ENCODE results near the gene ARHGAP32. TPM values are rescaled to one million over a fixed set of nuclear protein-coding genes. Genes with fewer than 3 reads are reported as not detected.

ARHGAP32 gene
- total RNA-seq, result 10 to 100 TPM in 3 of 4 donors, 1 to 10 TPM in 1; 9.8 to 18.8 (median 16.2) TPM

GRCh38 chr11:129192150-129192549 is at the start of gene ARHGAP32:
Gene ARHGAP32, minus strand, starts transcription at chr11:129192325. Its CDS starts 127 bp downstream, at chr11:129192198.
- no peak for TF ChIP-seq EP300 (IDR thresholded peaks at IDR 0.05)
- no peak for TF ChIP-seq POLR2AphosphoS5 (IDR thresholded peaks at IDR 0.05)
- TF ChIP-seq, protein P1, sequence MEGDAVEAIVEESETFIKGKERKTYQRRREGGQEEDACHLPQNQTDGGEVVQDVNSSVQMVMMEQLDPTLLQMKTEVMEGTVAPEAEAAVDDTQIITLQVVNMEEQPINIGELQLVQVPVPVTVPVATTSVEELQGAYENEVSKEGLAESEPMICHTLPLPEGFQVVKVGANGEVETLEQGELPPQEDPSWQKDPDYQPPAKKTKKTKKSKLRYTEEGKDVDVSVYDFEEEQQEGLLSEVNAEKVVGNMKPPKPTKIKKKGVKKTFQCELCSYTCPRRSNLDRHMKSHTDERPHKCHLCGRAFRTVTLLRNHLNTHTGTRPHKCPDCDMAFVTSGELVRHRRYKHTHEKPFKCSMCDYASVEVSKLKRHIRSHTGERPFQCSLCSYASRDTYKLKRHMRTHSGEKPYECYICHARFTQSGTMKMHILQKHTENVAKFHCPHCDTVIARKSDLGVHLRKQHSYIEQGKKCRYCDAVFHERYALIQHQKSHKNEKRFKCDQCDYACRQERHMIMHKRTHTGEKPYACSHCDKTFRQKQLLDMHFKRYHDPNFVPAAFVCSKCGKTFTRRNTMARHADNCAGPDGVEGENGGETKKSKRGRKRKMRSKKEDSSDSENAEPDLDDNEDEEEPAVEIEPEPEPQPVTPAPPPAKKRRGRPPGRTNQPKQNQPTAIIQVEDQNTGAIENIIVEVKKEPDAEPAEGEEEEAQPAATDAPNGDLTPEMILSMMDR (IDR thresholded peaks at IDR 0.05), result no peak
- TF ChIP-seq POLR2A (IDR thresholded peaks at IDR 0.05), result no peak
- peaks cover 0 to 10% (median 5%) of the 10 kb centered on the region in 3 donors for H3K4me1 ChIP-seq
- 75% methylated on average over 2 of the region's 2 CpGs; no CpG with 5 or more reads in 1 of the 2 donors for WGBS, 2 donors (ENCODE audit: low coverage in 1 of 2)
- H3K27ac ChIP-seq, result no peak within 1 kb of the TSS
- no peak within 1 kb of the TSS for H3K4me3 ChIP-seq
- no peak for ATAC-seq
- H3K9me3 ChIP-seq, result no peaks in the 10 kb centered on the region
- H3K36me3 ChIP-seq, result no peaks in the 10 kb centered on the region
- H3K27me3 ChIP-seq, result no peaks in the 10 kb centered on the region

- TF ChIP-seq, protein P1 (IDR thresholded peaks at IDR 0.05), result no peak
- TF ChIP-seq EP300 (IDR thresholded peaks at IDR 0.05) (no peak), POLR2A (IDR thresholded peaks at IDR 0.05) (no peak), POLR2AphosphoS5 (IDR thresholded peaks at IDR 0.05) (no peak)
- ATAC-seq, result no peak
- no peaks in the 10 kb centered on the region for H3K4me1 ChIP-seq
- 95 to 100% methylated on average over 2 of the region's 2 CpGs for WGBS, 2 donors (ENCODE audit: low coverage in 1 of 2)
- H3K36me3 ChIP-seq, result no peaks in the 10 kb centered on the region
- no peaks in the 10 kb centered on the region for H3K9me3 ChIP-seq
- no peak overlapping the region for H3K4me3 ChIP-seq
- no peaks in the 10 kb centered on the region for H3K27me3 ChIP-seq
- no peak overlapping the region for H3K27ac ChIP-seq
These were observed 47.1 kb upstream of the ARHGAP32 start for GRCh38 chr11:129239207-129239606.

DNA sequence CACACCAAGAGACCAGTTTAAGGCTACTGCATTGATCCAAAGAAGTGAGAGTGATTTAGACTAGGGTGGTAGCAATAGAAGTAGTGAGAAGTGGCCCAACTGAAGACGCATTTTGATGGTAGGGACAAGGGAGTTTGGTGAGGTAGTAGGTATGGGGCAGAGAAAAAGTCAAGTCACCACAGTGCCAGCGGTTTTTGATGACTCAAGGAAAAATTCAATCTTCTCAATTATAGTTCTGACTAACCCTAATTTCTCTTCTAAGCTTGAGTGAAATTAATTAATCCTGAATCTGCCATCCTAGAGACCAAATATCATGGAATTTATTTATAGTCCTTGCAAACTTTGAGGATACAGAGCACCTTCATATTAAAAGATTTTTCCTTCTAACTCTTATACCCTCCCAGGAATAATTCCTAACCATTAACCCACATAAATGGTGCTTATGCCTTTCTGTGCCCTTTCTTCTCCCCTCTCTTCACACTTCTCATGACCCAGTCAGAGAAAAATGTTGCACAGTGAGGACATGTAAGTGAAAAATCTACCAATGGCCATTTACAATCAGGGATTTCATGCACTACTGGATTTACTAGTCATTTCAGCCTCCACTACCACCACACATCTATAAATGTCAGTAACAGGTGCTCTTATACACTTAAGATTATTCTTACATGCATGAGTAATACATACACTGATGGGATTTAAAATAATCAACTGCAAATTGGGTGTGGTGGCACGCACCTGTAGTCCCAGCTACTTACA is 45.9 kb upstream of the ARHGAP32 start:
- no peak overlapping the region for H3K4me3 ChIP-seq
- no peaks in the 10 kb centered on the region for H3K4me1 ChIP-seq
- H3K9me3 ChIP-seq, result no peaks in the 10 kb centered on the region
- 86 to 100% methylated on average over 2 to 3 of the region's 3 CpGs for WGBS, 2 donors (ENCODE audit: low coverage in 1 of 2)
- no peak for ATAC-seq
- no peak overlapping the region for H3K27ac ChIP-seq
- no peak for TF ChIP-seq POLR2A (IDR thresholded peaks at IDR 0.05)
- TF ChIP-seq EP300 (IDR thresholded peaks at IDR 0.05), result no peak
- TF ChIP-seq POLR2AphosphoS5 (IDR thresholded peaks at IDR 0.05), result no peak
- TF ChIP-seq, protein P1 (IDR thresholded peaks at IDR 0.05), result no peak
- H3K27me3 ChIP-seq, result no peaks in the 10 kb centered on the region
- no peaks in the 10 kb centered on the region for H3K36me3 ChIP-seq

DNA sequence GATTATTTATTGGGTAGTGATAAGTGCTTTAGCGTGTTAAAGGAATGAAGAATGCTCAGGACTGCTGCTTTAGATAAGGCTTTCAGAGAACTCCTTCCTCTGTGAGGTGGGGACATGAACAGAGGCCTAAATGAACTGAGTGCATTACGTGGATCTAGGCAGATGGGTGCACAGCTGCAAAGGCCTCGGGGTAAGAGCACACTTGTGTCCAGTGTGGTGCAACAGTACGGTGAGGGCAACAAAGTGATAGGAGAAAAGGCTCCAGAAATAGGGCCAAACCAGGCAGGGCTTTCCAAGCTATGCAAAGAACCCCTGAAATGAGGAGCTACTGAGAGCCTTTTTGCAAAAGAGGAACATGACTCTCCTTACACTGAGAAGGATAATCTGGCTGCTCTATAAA is 45.3 kb upstream of the ARHGAP32 start:
- no peak overlapping the region for H3K27ac ChIP-seq
- H3K4me3 ChIP-seq, result no peak overlapping the region
- TF ChIP-seq, protein P1 (IDR thresholded peaks at IDR 0.05), result no peak
- TF ChIP-seq POLR2AphosphoS5 (IDR thresholded peaks at IDR 0.05), result no peak
- TF ChIP-seq EP300 (IDR thresholded peaks at IDR 0.05), result no peak
- TF ChIP-seq POLR2A (IDR thresholded peaks at IDR 0.05), result no peak
- no peaks in the 10 kb centered on the region for H3K9me3 ChIP-seq
- no peaks in the 10 kb centered on the region for H3K27me3 ChIP-seq
- 88 to 100% methylated on average over 3 to 4 of the region's 4 CpGs for WGBS, 2 donors (ENCODE audit: low coverage in 1 of 2)
- H3K36me3 ChIP-seq, result no peaks in the 10 kb centered on the region
- H3K4me1 ChIP-seq, result no peaks in the 10 kb centered on the region
- no peak for ATAC-seq

GRCh38 chr11:129236850-129237249 is 44.7 kb upstream of the ARHGAP32 start:
- H3K27me3 ChIP-seq, result no peaks in the 10 kb centered on the region
- 100% methylated on average over 1 of the region's 1 CpG; no CpG with 5 or more reads in 1 of the 2 donors for WGBS, 2 donors (ENCODE audit: low coverage in 1 of 2)
- no peak for ATAC-seq
- H3K4me3 ChIP-seq, result no peak overlapping the region
- no peaks in the 10 kb centered on the region for H3K36me3 ChIP-seq
- H3K27ac ChIP-seq, result no peak overlapping the region
- no peaks in the 10 kb centered on the region for H3K4me1 ChIP-seq
- TF ChIP-seq POLR2AphosphoS5 (IDR thresholded peaks at IDR 0.05) (no peak), POLR2A (IDR thresholded peaks at IDR 0.05) (no peak), EP300 (IDR thresholded peaks at IDR 0.05) (no peak)
- TF ChIP-seq, protein P1 (IDR thresholded peaks at IDR 0.05), result no peak
- H3K9me3 ChIP-seq, result no peaks in the 10 kb centered on the region
